Measurements from ENCODE around the gene EN2.

EN2 gene

DNA sequence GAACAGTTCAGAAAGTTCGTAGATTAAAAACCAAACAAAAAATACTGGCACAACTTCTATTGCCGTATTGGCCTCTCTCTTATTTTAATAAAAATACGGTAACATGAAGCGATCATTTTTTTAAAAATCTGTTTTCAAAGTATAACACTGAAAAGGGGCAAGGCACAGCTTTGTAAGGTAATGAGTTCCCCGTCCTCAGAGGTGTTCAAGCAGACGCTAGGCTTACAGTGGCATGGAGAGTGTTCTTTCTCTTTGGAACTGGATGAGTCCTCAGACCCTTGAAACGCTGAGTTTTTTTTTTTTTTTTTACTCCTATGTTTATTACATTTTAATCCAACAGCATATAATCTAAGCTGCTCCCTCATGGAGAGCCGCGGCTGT, 7.8 kb downstream of the EN2 start:
- FAIRE-seq = no peak

DNA sequence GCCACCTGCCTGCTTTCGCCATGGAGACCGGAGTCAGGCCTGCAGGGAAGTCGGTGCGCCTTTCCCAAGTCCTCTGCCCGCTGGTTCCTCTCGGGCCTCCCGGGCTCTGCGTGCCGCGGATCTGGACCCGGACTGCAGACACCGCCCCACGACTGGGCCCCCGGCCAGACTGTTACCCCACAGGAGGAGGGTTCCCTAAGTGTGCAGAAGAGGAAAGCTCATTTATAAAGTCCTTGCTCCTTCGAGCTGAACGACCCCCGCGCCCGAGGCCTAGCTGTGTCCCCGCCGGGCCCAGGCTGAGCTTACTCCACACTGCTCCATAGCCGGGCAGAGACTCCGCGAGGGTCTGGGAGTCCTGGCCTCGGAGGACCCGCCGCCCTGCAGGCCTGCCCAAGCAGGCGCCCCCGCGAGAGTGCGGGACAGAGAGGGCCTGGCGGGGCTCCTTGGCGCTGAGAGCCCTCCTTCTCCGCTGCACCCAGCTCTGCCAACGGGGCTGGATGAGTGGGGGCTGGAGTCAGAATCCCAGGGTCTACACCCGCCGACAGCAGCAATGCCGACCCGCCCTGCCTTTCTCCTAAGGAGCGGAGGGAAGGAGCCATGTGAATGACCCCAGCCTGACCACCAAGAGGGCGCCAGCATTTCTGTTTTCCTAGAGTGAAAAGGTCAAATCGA, 8.3 kb downstream of the EN2 start:
- no peak for FAIRE-seq

DNA sequence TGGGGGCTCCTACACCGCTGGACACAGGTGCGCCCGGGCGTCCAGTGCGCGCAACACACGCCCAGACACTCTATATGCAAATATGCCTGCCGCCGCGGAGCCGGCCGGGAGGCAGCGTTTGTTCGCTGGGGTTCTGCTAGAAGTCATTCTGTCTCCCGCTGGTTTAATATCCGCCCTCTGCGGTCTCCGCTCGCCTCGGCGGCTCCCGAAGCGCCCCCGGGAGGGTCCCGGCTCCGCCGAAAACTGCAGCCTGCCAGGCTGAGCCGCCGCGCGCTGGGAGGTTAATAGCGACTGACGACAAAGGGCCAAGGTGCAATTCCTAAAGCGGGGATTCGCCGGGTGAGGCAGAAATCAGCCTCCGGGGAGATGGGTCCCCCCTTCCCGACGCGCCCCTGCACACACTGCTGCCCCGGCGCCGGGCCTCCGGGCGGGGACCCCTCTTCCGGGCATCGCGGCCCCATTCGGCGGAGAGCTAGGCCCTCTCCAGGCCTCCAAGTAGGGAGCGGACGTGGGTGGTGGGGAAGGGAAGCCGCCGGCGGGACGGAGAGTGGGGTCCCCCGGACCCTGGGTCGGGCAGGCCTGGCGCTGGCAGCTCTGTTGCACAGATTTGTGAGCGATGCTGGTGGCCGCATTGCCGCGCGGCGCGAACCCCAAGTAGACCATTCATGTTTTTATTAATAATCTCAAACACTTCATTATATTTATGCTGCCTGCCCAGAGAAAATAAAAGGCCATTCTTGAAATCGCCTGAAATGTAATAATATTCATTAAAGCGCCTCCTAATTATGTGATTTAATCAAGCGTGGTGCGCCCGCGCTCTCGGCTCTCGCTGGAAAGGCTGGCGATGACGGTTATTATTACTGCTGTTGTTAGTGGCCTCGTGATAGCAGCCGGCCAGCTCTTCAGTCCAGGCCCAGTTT, 9.1 kb downstream of the EN2 start:
- FAIRE-seq = no peak

DNA sequence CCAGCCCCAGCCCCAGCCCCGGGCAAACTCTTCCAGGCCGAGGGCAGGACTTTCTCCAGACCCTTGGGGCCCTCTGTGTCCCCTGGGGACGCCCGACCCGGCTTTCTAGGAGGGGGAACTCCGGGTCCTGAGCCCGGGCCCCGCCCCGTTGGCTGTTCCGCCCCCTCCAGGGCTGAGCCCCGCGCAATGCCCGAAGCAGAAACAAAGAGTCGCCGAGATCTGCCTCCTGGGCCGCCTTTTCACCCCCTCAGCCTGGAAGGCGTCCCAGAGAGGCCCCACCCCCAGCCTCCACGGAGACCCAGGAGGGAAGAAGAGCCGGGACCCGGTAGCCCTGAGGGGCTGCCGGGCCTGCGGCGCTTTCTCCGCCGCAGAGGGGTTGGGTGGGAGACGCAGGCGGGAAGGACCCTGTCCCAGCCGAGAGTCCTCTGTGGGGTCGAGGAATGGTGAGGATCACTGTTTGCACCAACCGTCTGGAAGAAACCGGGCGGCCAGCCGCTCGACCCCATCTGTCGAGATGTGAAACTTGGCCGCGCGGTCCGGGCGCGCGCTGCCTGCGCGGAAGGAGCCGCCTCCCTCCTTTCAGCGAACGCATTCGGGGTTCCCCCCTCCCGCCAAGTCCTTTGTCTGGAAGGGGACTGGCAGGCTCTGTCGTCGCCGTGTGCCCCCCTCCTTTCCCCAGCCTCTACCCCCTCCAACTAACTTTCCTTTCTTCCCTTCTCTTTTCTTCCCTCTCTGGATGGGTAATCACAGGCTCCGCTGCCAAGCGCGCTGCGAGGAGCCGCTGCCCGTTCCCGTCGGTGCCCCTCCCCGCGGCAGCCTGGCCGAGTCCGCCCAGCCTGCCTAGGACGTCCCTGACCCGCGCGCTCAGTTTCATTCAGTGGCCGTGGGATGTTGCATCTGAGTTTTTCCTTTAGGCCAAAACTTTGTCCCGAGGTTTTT, 10.2 kb downstream of the EN2 start:
- no peak for FAIRE-seq

DNA sequence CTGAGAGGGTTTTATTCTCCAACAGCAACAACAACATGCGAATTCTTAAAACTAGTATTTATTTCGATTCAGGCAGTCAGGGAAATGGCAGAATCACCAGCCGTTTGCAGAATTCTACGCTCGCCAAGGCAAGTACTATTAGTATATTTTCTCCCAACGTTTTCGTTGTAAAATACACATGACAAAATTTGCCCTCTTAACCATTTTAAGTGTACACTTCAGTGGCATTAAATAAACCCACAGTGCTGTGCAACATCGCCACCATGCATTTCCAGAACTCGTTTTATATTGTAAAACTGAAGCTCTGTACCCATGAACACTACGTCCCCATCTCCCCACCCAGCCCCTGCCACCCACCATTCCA, 10.8 kb downstream of the EN2 start:
- FAIRE-seq = no peak

DNA sequence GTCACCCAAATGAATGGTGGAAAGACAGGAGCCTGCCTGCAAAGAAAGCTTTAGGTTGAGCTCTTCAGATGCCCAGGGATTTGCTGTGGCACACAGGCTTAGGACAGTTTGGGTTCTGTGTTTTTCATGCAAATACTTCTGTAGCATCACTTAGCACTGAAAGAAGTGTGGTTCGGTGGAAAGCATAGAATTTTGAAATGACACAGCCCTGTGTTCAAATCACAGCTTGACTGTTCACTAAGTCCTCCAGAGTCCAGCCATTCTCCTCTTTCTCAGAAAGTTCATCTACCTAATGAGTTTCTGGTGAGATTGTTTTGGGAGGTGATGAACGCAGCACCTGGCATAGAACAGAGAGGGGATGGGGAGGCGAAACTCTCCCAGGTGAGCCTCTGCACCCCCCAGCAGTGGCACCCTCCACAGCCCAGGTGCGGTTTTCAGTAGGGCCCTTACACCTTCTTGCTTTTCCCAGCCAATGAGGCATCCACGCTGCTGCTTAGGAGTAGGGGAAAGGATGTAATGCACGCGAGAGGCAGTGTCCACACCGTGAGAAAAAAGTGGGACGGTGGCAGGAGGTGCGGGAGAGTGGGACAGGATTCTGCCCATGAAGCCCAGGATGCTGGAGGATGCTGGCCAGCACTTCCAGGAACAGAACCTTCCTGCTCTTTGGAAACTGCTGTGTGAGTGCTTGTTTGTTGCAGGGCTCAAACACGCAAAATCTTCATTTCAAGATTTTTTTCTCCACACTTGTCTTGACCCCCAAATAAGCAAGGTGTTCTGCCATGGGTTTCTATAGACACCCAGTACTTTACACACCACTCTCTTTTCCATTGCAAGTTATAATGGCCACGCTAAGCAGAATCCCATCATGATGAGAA, 11.6 kb downstream of the EN2 start:
- no peak for FAIRE-seq

DNA sequence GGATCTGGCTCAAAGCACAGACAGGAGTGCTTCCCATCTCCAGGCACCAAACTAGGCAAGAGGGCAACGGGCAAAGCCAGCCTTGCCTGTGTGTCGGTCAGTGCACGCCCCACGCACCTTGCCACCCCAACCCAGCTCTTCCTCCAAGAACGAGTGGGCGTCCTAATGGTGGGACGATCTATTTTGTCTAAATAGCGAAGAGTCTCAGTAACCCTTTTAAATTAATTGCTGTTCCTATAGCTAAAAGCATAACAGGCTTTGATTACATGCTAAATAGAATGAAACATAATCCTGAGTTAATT, 12.2 kb downstream of the EN2 start:
- FAIRE-seq = no peak

DNA sequence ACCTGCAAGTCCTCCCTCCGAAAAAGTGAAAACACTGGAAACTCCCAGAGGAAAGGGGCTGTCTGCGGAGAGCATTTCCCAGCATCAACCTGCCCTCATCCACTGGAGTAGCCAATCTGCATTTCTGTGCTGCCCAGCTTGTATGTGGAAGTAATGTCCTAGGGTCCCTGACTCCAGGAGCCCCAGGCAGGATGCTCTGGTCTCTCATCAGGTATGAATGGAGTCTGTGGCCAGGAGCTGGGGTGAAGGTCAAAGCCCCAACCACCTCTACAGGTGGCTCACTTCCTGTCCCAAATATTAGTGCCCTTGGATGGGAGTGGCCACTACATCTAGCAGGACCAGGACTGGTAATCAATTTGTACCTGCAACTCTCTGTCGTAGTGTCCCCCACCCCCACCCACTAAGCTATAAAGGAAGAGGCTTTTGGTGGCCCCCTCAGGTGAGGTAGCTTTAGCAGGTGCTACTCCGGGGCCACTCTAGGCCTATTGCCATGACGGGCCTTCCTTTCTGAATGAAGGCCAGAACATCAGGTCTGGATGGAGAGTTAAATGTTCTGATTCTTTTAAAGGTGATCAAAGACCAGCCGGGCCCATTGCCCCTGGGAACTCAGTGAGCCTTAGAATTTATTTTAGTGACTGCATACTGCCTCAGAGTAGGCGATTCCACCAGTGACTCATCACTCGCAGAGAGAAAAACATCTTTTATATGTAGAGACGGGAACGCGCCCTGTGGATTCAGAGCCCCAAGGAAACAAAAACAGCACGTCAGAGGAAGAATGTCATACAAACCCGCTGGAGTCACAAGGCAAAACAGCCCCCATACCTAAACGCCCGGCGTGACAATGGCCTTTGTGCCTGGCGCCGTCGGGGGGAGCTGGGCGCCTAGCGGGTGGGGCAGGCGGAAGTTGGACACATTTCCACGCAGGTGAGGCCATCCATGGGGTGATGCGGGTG, 13.0 kb downstream of the EN2 start:
- FAIRE-seq = no peak

DNA sequence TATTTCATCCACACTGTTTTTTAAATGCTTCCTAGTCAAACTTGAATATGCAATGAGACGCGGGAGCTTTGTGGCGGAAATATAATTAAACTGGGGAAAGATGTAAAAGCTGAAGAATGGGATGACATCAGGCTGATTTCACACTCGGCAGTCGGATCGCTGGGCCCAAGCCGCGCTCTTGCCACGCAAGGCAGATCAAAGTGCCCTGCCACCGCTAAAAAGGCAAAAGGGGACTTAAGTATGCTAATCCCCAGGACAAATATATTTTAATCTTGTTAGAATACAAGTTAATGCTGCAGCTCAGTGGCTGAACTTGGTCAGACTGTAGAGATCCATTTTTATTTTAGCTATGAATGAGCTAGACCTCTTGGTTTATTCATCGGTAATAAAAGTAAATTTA, 13.8 kb downstream of the EN2 start:
- no peak for FAIRE-seq

DNA sequence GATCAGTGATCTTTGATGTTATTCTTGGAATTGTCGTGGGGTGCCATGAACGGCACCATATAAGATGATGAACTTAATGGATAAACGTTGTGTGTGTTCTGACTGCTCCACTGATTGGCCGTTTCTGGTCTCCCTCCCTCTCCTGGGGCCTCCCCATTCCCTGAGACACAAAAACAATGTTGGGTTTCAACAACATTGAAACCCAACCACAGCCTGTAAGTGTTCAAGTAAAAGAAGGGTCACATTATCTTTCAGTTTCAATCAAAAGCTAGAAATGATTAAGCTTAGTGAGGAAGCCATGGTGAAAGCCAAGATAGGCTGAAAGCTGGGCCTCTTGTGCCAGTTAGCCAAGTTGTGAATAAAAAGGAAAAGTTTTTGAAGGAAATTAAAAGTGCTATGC, 19.5 kb downstream of the EN2 start:
- FAIRE-seq = no peak

DNA sequence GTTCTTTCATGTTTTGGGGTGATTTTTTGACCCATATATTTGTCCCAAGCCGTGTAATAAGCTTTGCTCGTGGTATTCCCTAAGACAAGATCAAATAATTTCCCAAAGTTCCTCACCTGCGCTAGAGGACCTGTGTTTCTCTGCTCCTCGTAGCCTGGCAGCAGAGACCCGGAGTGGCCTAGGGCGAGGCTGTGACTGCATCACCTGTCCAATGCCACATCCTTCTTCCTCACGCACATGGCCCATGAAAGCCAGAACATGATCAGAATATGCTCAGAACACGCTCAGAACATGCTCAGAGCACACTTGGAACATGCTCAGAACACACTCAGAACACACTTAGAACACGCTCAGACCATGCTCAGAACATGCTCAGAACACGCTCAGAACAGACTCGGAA, 23.8 kb downstream of the EN2 start:
- no peak for FAIRE-seq

DNA sequence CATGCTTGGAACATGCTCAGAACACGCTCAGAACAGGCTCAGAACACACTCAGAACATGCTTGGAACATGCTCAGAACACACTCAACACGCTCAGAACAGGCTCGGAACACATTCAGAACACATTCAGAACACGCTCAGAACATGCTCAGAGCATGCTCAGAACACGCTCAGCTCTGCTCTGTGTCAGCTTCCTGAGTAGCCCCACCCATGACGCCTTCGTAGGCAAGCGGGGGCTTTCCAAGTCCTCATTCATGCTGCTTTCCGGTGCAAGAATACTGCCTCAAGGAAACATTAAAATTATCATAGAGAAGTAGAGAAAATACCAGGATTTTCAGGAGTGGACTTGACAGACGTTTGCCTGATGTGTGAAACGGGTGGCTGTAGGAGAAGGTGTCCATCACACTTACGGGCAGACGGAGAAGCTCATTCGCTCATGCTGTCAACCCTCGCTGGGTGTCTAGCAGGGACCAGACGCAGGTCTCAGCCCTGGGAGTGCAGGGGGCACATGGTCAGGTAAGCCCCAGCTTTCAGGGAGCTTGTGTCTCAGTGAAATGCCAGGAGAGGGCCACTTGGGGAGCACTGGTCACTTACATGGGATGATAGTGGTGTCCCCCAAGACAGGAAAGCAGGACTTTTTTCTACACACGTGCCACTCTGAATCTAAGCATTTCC, 24.7 kb downstream of the EN2 start:
- FAIRE-seq = no peak

DNA sequence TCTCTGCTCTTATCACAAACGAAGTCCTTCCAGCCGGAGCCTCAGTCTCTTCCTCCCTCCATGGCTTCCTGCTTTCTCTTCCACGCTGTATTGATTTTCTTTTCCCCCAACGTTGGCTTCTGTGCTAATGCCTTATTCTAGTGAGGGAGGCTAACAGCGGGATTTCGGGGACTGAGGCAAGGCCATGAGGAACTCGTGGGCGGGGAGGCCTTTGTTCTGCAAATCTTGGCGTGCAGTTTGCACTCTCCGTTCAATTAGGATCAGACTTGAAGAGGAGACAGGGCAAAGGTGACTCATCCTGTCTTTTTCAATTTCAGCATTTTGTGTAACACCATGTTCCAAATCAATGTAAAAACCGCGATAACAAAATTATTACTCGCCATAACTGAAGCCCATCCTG, 25.3 kb downstream of the EN2 start:
- FAIRE-seq = no peak

DNA sequence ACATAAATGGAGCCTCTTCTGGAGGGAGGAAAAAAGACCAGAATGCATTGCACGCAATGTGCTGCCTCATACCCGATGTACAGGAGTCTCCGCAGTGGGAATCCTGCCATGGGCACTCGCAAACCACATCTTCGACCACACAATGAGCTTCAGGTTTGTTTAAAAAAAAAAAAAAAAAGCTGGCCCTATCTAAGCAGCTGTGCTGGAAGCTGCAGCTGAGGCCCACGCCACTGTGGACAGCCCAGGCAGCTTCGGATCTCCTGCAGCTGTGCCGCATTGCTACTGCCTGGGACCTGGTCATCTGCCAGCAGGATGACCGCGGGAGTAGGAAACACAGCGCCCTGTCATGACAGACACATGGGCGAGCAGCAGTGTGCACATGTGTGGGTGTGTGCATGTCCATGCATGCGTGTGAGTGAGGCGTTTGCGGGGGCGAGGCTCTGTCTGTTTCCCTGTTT, 26.0 kb downstream of the EN2 start:
- FAIRE-seq = no peak

DNA sequence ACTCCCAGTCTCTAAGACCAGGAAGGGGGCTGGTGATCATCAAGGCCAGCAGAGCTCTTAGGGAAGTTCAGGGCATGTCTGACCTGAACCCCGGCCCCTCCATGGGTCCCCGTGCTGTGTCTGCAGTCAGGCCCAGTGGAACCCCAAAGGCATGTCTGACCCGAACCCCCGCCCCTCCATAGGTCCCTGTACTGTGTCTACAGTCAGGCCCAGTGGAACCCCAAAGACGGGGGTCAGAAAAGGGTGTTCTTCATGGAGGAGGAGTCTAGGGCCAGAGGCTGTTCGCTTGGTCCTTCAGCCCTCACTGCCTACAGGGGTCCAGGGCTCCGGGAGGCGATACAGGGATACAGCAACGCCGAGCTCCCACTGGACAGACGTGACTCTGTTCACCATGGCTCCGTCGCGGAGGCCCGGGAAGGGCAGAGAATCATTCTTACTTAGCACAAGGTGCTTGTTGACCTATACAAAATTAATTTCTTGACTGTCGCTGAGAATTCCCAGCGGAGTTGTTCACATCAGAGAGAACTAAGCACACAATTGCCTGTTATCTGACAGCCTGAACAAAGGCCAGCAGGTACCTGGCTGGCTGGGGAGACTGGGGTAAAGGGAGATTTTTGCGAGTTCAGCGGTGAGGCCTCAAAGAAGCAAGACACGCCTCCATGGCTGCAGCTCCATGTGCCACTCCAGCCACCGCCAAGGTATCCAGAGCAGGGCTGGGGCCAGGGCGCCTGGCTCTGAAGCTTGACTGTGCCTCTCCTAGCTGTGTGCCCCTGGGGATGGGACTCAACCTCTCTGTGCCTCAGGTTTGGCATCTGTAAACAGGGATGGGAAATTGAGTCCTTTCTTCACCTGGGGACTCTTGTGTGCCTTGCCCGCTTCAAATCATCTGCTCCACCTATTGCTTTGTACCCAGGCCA, 26.8 kb downstream of the EN2 start:
- FAIRE-seq = no peak

DNA sequence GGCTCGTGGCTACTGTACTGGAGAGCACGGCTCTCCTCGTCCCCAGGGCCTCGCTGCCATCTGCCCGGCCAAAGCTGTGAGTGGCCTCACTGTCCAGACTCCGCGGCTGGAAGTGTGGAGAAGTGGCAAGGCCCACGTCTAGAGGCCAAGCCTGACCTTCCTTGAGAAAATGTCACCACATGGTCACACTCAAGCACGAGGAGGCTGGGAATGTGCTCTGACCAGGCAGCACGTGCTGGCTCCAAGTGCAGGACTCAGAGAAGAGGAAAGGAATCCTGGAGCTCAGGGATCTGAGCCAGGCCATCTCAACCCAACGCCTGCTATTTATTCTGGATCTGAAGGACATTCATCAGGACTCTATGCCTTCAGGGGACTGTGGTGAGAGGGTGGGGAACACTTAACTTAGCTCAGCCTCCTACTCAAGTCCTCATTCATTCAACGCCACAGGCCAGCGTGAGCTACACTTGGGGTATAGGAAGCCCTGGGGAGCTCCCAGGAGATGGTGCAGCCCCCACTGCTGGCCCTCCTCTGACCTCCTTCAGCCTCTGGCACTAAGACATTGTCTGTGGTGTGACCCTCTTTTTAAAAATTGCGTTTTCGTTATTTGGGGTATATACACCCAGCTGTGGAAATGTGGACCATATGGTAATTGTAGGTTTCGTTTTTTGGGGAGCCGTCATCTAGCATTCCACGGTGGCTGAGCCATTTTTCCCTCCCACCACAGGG, 29.0 kb downstream of the EN2 start:
- no peak for FAIRE-seq

DNA sequence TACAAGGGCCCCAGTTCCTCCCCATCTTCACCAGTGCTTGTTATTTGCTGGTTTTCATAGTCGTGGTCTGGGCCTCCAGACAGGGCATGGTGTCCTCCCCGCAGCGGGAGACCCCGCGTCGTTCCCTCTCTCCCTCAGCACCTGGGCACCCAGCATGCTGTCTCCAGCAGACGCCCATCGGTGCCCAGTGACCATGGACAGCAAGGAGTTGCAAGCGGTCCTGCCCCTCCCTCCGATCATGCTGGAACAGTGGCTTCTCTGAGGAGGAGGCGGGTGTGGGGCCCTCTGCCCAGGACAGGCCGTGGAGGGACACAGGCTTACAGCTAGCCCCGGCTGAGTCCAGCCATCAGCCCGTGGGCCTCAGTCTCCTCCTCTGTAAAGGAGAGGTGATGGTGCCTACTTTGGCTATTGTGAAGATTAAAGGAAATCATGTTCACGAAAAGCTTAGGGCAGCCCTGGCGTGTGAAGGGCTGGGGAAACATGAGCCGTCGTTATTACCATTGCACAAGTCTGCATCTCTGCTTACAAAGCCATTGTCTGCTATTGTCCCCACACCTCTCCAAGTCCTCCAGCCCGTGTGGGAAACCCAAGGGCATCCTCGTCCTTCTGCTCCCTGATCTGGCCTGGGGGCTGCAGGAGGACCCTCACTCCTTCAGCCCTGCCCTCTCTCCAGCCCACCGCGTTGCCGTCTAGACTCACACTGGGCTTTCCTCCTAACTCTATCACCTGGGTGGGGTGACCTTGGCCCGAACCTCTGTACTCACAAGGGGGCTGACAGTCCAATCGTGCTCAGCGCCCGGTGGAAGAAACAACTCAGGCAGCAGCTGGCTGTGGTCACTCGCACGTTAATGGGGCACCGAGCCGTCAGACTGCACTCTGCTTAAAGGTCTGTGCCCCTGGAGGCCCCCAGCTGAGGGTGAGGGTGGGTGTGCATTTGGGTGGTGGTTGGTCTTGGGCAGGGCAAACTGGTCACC, 29.9 kb downstream of the EN2 start:
- no peak for FAIRE-seq

Data from G401.6 (cell line).